ENCODE measurements around the gene OR10G3.

The OR10G3 gene

DNA sequence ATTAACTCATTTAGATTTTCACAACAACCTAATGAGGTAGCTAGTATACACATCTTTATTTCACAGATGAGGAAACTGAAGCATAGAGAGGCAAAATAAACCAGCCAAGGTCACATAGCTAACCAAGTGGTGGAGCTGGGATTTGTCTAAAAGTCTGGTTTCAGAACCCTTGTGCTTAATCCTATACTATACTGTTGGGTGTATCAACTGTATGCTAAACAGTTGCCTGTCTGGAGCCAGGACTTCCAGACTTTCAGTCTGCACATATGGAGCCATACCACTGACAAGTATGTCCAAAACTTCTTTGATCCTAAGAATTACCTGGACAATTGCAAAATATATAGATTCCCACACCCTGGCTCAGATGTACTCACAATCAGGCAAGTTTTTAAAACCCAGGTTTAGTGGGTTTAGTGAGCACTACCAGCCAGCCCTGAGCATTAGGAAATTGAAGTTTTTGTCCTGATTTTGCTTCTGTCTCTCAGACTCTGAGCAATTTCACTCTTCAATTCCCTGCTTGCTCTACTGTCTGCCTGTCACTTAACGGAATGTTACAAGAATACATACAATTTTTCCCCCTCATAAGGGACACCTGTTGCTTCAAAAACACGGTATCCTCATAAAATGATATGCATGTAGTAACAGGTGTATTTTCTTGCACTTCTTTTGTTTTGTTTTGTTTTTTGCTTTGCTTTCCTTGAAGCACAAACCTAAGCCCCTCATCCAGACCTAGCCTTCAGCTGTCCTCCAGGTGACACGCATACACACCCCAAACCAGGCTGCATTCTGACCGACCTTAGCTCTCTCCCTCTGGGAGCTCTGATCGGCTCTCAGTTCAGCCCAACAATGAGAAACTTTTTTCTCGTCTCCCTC is 44.1 kb downstream of the OR10G3 start:
- DNase-seq, result no peak

DNA sequence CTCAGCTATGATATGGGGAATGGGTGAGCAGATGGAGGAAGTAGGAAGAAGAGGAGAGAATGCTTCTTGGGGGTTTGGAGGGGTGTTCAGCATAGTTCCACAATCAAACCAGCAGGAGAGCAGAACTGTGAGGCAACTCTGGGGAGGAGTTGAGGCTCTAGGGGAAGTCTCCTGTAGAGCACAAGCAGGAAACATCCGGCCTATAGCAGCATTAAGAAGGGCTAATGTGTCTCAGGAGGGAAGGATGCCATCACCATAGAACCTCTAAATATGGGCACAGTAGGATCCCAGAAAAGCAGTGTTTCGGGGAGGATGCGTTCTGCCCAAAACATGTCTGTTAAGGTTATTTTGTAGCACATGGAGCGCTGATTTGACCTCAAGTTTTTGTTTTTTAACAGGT is 45.3 kb downstream of the OR10G3 start:
- no peak for DNase-seq

GRCh38 chr14:21533294-21533693 is 46.6 kb downstream of the OR10G3 start:
- DNase-seq, result no peak

DNA sequence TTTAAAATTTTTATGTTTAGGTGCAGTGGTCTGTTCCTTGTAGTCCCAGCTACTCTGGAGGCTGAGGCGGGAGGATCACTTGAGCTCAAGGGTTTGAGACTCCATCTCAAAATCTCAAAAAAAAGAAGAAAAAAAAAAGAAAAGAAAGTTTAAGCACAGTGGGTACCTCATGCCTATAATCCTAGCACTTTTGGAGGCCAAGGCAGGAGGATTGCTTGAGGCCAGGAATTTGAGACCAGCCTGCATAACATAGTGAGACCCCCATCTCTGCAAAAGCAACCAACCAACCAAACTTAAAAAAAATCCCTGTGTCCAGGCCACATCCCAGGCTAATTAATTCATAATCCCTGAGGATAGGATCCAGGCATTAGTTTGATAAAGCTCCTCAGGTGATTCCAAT is 50.4 kb downstream of the OR10G3 start:
- DNase-seq, result no peak

GRCh38 chr14:21528381-21529348 is 51.2 kb downstream of the OR10G3 start:
- peak; percentile 32 for DNase-seq

DNA sequence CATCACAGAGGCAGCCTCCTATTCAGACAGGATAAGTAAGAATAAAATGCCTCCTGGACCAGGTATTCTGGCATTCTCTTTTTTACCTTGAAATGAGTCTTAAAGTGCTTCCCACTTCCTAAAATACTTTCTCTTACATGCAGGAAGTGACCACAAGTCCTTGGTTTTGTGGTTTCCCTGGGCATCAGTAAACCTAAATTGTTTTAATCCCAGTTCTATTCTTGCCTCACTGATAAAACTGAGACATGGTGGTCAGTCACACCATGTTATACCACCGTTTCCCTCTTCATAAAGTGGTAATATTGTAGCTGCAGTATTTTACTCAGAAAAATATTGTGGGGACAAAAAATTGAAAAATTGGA is 52.6 kb downstream of the OR10G3 start:
- DNase-seq, result no peak

- DNase-seq, result peak; percentile 26
These were observed 53.1 kb downstream of the OR10G3 start for GRCh38 chr14:21526672-21527317.

DNA sequence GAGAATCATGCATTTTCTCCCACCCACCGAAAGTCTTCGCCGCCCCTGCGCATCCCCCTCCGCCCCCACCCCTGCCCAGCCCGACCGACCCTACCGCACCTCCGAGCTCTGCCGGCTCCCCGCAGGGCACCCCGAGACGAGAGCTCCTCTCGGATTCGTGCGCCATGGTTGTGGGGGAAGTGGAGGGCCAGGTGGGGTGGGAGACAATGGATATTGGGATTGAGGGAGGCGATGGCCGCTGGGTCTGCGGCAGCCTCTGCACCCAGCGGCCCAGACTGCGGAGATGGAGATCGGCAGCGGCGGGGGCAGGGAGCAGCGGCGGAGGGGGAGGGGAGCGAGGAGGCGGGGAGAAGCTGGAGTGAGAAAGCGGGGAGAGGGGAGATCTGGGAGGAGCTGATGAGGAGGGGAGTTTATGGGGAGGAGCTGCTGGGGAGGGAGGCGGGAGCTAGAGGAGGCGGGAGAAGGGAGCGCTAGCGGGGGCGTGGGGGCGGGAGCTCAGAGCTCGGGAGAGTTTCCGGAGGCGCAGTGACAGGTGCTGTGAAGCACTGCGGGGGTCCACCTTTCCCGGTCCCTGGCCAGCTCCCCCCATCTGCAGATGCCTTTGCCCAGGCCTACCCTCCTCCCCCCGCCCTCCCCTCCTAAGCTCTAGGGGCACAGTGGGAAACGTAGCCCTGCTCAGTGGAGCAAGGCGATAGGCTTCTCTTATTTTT is 53.8 kb downstream of the OR10G3 start, which contains the start of gene SALL2:
Gene SALL2 (minus strand): TSS at position 385 of the 710 bp plus-strand sequence. CDS start 219 bp downstream, at position 166.
- peak; percentile 77 for DNase-seq

DNA sequence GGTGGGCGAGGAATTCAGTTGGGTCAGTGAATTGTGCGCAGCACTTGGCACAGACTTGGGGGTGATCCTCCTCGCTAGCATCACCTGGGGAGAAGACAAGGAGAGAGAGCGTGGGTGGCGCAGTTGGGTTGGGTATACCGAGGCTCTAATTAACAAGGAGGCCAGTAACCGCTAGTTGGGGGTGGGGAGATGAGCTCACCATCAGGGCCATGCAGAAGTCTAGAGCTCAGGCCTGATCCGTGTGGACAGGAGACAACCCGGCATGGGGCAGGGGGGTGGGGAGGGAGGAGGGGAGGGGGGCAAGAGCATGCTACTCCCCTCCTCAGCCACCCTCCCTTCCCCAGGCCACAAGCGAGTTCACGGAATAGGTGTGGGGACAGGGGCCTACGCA is 54.3 kb downstream of the OR10G3 start:
- DNase-seq, result no peak

GRCh38 chr14:21524575-21525490 is 55.0 kb downstream of the OR10G3 start:
- DNase-seq, result no peak

GRCh38 chr14:21523203-21523602 is 56.7 kb downstream of the OR10G3 start:
- no peak for DNase-seq

DNA sequence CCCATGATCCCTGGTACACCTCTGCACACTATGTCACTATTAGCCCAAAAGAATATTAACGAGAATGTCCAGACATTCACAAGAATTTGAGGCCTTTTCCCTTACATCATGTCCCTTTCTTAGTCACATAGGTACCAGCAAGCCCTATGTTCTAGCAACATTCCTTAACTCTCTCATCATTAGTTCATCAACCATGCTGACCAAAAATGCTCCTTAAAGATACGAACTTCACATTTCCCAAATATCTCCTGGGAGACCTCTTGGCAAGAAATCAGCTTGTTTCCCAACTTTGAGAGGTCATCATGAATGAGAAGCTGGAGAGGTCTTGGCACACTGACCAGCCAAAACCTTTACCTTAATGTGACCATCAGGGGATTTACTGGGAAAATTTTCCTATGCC is 58.4 kb downstream of the OR10G3 start:
- DNase-seq, result no peak

- no peak for DNase-seq
These were observed 59.1 kb downstream of the OR10G3 start for GRCh38 chr14:21520767-21521166.

DNA sequence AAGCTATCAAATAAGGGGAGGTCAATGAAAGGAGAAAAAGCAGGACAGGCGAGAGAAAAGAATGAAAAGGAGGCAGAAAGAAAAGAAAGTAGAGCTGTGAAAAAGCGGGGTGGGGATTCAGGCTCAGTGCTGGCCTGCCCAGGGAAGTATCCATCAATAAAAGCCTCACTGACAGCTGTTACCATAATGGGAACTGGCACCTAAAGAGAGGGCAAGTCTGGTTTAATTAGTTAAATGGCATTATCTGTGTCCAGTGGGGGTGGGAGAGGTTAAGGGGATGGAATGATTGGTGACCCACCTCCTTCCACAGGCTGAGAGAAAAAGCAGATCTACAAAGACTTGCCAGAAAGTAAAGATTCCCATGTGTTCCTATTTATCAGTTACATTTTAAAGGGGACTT is 61.2 kb downstream of the OR10G3 start:
- DNase-seq, result no peak
